ENCODE data around the gene ADAT1.
A peak's percentile ranks its signal among the peaks of the same experiment; 100 is the strongest.

ADAT1 gene

GRCh38 chr16:75632857-75633256 lies 9.8 kb upstream of the ADAT1 start:
- H3K4me3 Mint-ChIP-seq = no peak overlapping the region
- no peaks in the 10 kb centered on the region for H3K9me3 Mint-ChIP-seq
- DNase-seq = no peak
- H3K27me3 Mint-ChIP-seq = no peaks in the 10 kb centered on the region
- peaks cover 98% of the 10 kb centered on the region for H3K36me3 Mint-ChIP-seq (ENCODE audit: low read depth)
- no peak overlapping the region for H3K27ac Mint-ChIP-seq
- peaks cover 37% of the 10 kb centered on the region for H3K4me1 Mint-ChIP-seq (ENCODE audit: low read depth)

DNA sequence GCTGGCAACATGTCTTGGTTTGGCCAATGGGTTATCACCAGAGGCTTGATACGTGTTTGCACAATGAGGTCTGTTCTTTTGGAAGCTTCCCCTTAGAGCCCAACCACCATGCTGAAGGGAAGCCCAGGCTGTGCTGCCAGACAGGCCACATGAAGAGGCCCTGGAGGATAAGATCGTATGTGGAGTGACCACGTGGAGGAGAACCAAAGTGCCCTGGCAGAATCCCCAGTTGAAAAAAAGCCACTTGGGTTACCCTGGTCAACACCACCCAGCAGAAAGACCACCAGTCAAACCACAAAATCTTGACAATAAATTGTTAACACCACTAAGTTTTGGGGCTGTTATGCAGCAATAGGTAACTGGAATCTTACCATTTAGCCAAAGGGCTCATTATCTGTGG lies 7.0 kb upstream of the ADAT1 start:
- H3K4me1 Mint-ChIP-seq (ENCODE audit: low read depth) = peaks cover 34% of the 10 kb centered on the region
- no peak overlapping the region for H3K4me3 Mint-ChIP-seq
- H3K27me3 Mint-ChIP-seq = no peaks in the 10 kb centered on the region
- DNase-seq = no peak
- H3K27ac Mint-ChIP-seq = peak overlapping the region; percentile 79
- H3K36me3 Mint-ChIP-seq (ENCODE audit: low read depth) = peaks cover 98% of the 10 kb centered on the region
- H3K9me3 Mint-ChIP-seq = no peaks in the 10 kb centered on the region

- peaks cover 99% of the 10 kb centered on the region for H3K36me3 Mint-ChIP-seq (ENCODE audit: low read depth)
- no peaks in the 10 kb centered on the region for H3K9me3 Mint-ChIP-seq
- peak overlapping the region; percentile 79 for H3K27ac Mint-ChIP-seq
- H3K4me3 Mint-ChIP-seq = no peak overlapping the region
- H3K4me1 Mint-ChIP-seq (ENCODE audit: low read depth) = peaks cover 35% of the 10 kb centered on the region
- H3K27me3 Mint-ChIP-seq = no peaks in the 10 kb centered on the region
- no peak for DNase-seq
Measured at GRCh38 chr16:75629132-75629531, 6.1 kb upstream of the ADAT1 start.

GRCh38 chr16:75628351-75628750 lies 5.3 kb upstream of the ADAT1 start:
- peak overlapping the region; percentile 82 for H3K27ac Mint-ChIP-seq
- DNase-seq = no peak
- H3K4me1 Mint-ChIP-seq (ENCODE audit: low read depth) = peaks cover 37% of the 10 kb centered on the region
- H3K9me3 Mint-ChIP-seq = no peaks in the 10 kb centered on the region
- no peak overlapping the region for H3K4me3 Mint-ChIP-seq
- H3K27me3 Mint-ChIP-seq = no peaks in the 10 kb centered on the region
- H3K36me3 Mint-ChIP-seq (ENCODE audit: low read depth) = peaks cover 96% of the 10 kb centered on the region

GRCh38 chr16:75627851-75628250 lies 4.8 kb upstream of the ADAT1 start:
- H3K4me1 Mint-ChIP-seq (ENCODE audit: low read depth) = peaks cover 38% of the 10 kb centered on the region
- peaks cover 95% of the 10 kb centered on the region for H3K36me3 Mint-ChIP-seq (ENCODE audit: low read depth)
- no peak for DNase-seq
- H3K4me3 Mint-ChIP-seq = no peak overlapping the region
- H3K9me3 Mint-ChIP-seq = no peaks in the 10 kb centered on the region
- no peaks in the 10 kb centered on the region for H3K27me3 Mint-ChIP-seq
- H3K27ac Mint-ChIP-seq = peak overlapping the region; percentile 82

DNA sequence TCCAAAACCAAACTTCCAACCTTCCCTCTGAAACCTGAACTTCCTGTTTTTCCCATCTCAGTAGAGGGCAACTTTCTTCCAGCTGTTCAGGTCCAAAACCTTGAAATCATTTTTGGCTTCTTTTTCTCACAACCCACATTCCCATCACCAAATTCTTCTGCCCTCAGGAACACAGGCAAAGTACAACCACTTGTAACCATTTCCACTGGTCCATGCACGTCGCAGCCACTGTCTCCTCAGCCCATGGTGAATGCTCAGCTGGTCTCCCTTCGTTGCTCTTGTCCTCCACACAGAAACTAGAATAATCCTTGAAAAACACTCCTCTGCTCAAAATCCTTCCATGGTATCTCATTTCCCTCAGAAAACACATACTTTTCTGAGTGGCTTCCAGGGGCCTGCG lies 3.7 kb upstream of the ADAT1 start:
- H3K9me3 Mint-ChIP-seq = no peaks in the 10 kb centered on the region
- H3K36me3 Mint-ChIP-seq (ENCODE audit: low read depth) = peaks cover 93% of the 10 kb centered on the region
- no peak for DNase-seq
- peak overlapping the region; percentile 82 for H3K27ac Mint-ChIP-seq
- no peaks in the 10 kb centered on the region for H3K27me3 Mint-ChIP-seq
- no peak overlapping the region for H3K4me3 Mint-ChIP-seq
- H3K4me1 Mint-ChIP-seq (ENCODE audit: low read depth) = peaks cover 46% of the 10 kb centered on the region

DNA sequence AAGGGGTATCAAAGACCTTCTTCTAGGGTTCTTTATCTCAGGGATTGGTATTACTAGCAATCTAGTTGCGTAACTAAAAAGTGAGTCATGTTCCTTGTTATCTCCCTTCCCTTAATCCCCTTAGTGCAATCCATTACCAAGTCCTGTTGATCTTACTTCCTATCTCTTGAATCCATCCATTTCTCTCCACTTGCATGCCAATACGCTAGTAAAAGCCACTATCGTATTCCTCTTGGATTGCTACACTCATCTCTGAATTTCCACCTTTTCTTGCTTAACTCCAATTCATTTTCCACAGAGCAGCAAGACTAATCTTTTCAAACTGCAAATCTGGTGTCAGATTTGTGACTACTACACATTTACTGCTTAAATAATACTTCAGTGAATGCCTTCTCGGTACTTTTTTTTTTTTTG lies 1.8 kb upstream of the ADAT1 start:
- H3K9me3 Mint-ChIP-seq = no peaks in the 10 kb centered on the region
- H3K4me1 Mint-ChIP-seq (ENCODE audit: low read depth) = peaks cover 57% of the 10 kb centered on the region
- H3K27ac Mint-ChIP-seq = peak overlapping the region; percentile 6
- no peaks in the 10 kb centered on the region for H3K27me3 Mint-ChIP-seq
- no peak overlapping the region for H3K4me3 Mint-ChIP-seq
- H3K36me3 Mint-ChIP-seq (ENCODE audit: low read depth) = peaks cover 93% of the 10 kb centered on the region
- DNase-seq = no peak

- DNase-seq = no peak
- Mint-ChIP-seq H3K27ac (peak overlapping the region; percentile 99), H3K36me3 (ENCODE audit: low read depth) (peaks cover 92% of the 10 kb centered on the region), H3K4me3 (peak overlapping the region; percentile 98), H3K27me3 (no peaks in the 10 kb centered on the region), H3K4me1 (ENCODE audit: low read depth) (peaks cover 57% of the 10 kb centered on the region), H3K9me3 (no peaks in the 10 kb centered on the region)
Measured at GRCh38 chr16:75621170-75621477, 2.0 kb downstream of the ADAT1 start.

- peak overlapping the region; percentile 99 for H3K27ac Mint-ChIP-seq
- H3K27me3 Mint-ChIP-seq = no peaks in the 10 kb centered on the region
- peaks cover 92% of the 10 kb centered on the region for H3K36me3 Mint-ChIP-seq (ENCODE audit: low read depth)
- H3K9me3 Mint-ChIP-seq = no peaks in the 10 kb centered on the region
- H3K4me3 Mint-ChIP-seq = peak overlapping the region; percentile 98
- peaks cover 62% of the 10 kb centered on the region for H3K4me1 Mint-ChIP-seq (ENCODE audit: low read depth)
- DNase-seq = peak; percentile 62
Measured at GRCh38 chr16:75620326-75621169, 2.5 kb downstream of the ADAT1 start.

GRCh38 chr16:75618780-75619179 lies 4.3 kb downstream of the ADAT1 start:
- DNase-seq = no peak
- Mint-ChIP-seq H3K9me3 (no peaks in the 10 kb centered on the region), H3K4me1 (ENCODE audit: low read depth) (peaks cover 66% of the 10 kb centered on the region), H3K4me3 (no peak overlapping the region), H3K36me3 (ENCODE audit: low read depth) (peaks cover 92% of the 10 kb centered on the region), H3K27me3 (no peaks in the 10 kb centered on the region), H3K27ac (no peak overlapping the region)

- peaks cover 59% of the 10 kb centered on the region for H3K4me1 Mint-ChIP-seq (ENCODE audit: low read depth)
- no peaks in the 10 kb centered on the region for H3K9me3 Mint-ChIP-seq
- no peaks in the 10 kb centered on the region for H3K27me3 Mint-ChIP-seq
- DNase-seq = no peak
- peak overlapping the region; percentile 91 for H3K27ac Mint-ChIP-seq
- H3K36me3 Mint-ChIP-seq (ENCODE audit: low read depth) = peaks cover 95% of the 10 kb centered on the region
- peak overlapping the region; percentile 15 for H3K4me3 Mint-ChIP-seq
Measured at GRCh38 chr16:75617121-75617520, 6.0 kb downstream of the ADAT1 start.

DNA sequence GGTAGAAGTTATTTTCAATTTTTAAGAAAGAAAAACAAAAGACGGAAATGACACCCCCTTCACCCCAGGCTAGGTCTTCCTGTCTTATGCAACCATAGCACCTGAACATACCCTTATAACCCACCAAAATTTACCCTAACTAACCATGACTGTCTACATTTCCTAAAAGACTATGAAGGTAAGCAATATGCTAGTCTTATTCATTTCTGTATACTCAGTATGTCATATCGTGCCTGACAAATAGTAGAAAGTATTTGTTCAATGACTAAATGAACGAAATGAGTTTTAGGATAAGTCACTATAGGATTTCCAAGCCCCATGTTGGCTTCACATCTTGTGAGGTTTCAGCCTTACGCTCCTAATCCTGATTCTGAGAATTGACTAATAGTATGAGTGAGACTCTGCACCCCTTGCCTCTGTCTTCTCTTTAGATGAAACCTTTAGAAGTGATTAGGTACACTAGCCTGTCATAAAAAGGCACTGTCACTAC lies 6.5 kb downstream of the ADAT1 start:
- Mint-ChIP-seq H3K27me3 (no peaks in the 10 kb centered on the region), H3K4me1 (ENCODE audit: low read depth) (peaks cover 54% of the 10 kb centered on the region), H3K36me3 (ENCODE audit: low read depth) (peaks cover 95% of the 10 kb centered on the region), H3K27ac (peak overlapping the region; percentile 91), H3K9me3 (no peaks in the 10 kb centered on the region), H3K4me3 (peak overlapping the region; percentile 35)
- no peak for DNase-seq

DNA sequence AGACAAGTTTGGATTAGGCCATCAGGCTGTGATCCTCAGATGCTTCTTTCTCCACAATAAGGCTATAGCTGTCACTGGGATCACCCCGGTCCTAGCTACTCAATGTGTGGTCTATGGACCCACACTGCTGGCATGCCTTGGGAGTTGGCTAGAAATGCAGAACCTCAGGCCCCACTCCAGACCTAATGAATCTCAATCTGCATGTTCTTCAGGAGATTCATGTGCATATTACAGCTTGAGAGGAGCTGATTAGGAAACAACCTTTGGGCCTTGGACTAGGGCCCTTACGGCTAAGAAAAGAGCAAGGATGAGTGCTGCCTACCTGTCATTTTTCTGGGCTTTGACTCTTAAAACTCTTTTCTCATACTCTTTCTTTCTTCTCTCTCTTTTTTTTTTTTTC lies 7.5 kb downstream of the ADAT1 start:
- Mint-ChIP-seq H3K9me3 (no peaks in the 10 kb centered on the region), H3K27me3 (no peaks in the 10 kb centered on the region), H3K4me3 (no peak overlapping the region), H3K27ac (peak overlapping the region; percentile 91), H3K4me1 (ENCODE audit: low read depth) (peaks cover 45% of the 10 kb centered on the region), H3K36me3 (ENCODE audit: low read depth) (peaks cover 95% of the 10 kb centered on the region)
- DNase-seq = no peak

DNA sequence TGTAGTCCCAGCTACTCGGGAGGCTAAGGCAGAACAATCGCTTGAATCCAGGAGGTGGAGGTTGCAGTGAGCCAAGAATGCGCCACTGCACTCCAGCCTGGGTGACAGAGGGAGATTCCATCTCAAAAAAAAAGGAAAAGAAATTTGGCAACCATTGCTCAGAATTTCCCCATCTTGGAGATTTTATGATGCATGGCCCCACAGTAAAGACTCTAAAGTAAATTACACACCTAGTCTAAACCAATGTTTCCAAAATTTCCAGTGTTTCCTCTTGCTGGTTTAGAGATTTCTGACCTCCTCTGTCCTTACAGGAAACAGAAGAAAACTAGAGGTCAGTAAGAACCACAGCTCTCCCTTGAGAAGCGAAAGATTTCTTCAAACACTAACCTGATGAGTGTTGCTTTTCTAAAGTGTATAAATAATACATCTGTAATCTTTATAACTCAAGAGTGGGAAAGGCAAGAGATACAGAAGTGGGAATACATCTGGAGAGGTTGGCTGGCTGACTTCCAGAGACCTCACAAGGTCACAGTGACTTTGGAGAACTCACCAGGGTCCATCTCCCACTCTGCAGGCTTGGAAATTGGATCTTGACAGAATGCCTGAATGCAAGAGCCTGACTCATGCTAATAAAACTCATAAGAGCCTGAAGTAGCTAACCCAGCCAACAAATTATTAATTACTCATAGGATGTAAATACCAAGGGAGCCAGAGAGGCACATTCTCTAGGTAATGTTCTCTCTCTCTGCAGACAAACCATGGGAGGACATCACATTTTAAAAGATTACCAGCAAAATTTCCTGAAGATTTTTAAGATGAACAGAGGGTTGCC lies 8.8 kb downstream of the ADAT1 start:
- no peak overlapping the region for H3K27ac Mint-ChIP-seq
- H3K4me3 Mint-ChIP-seq = no peak overlapping the region
- no peak for DNase-seq
- no peaks in the 10 kb centered on the region for H3K27me3 Mint-ChIP-seq
- H3K9me3 Mint-ChIP-seq = no peaks in the 10 kb centered on the region
- peaks cover 95% of the 10 kb centered on the region for H3K36me3 Mint-ChIP-seq (ENCODE audit: low read depth)
- H3K4me1 Mint-ChIP-seq (ENCODE audit: low read depth) = peaks cover 40% of the 10 kb centered on the region

DNA sequence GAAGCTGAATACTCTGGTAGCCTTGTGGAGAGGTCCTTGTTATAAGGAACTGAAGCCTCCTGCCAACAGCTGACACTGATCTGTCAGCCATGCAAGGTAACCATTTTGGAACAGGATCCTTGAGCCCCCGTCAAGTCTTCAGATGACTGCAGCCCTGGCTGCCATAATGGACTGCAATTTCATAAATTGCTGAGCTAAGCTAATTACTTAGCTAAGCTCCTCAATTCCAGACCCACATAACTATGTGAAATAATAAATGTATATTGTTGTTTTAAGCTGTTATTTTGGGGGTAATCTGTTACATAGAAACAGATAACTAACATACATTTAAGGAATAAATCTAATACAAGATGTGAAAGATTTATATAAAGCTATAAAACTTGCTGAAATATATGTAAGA lies 16.6 kb downstream of the ADAT1 start:
- Mint-ChIP-seq H3K9me3 (peaks cover 12% of the 10 kb centered on the region), H3K27ac (no peak overlapping the region), H3K4me1 (ENCODE audit: low read depth) (peaks cover 17% of the 10 kb centered on the region), H3K36me3 (ENCODE audit: low read depth) (peaks cover 94% of the 10 kb centered on the region), H3K27me3 (no peaks in the 10 kb centered on the region), H3K4me3 (no peak overlapping the region)
- DNase-seq = no peak

Measured in activated T-cell treated with anti-CD3 and anti-CD28 coated beads, Interleukin-2, amount 50 U/mL, for 24 hours (primary cell).